HepG2 (cell line): ENCODE measurements around the gene FAM32A. TPM values are rescaled to one million over a fixed set of nuclear protein-coding genes. Genes with fewer than 3 reads are reported as not detected.

Experiments
- ATAC-seq: fragments of 200-7000 bp; cut with Tn5 transposase; 3 replicates; pipeline ENCODE4 v1.9.1; 2020; ENCODE audit warnings: mild to moderate bottlenecking, moderate library complexity
- BruUV-seq: library from RNA; stranded (reverse); fragments of 400-500 nt; replicated peaks from 2 replicates; lab custom pipeline; 2021; lab: Mats Ljungman, UMichigan
- CTCF ChIA-PET: fragments of 300-600 bp; formaldehyde crosslinking; extraction: SDS; loops from one replicate; lab custom pipeline; 2021; ENCODE audit warnings: low total read pairs, inconsistent platforms, low intra/inter-chr PET ratio; lab: Yijun Ruan, JAX
- POLR2A ChIA-PET: fragments of 350-600 bp; sonication (Branson Sonifier 250); formaldehyde crosslinking; loops from one replicate; lab custom pipeline; 2020; ENCODE audit warnings: antibody characterized with exemption, inconsistent platforms; lab: Yijun Ruan, JAX
- DNase-seq: peaks from one replicate; pipeline ENCODE4 v3.0.0-alpha.2; 2015; ENCODE audit warnings: low spot score
- FAIRE-seq: peaks from 3 replicates; lab custom pipeline; 2011; peaks lifted over from hg19 to GRCh38; lab: Jason Lieb, UNC
- H2AFZ ChIP-seq: one replicate; pipeline ENCODE4 v1.6.1; 2011; ENCODE audit warnings: low read length, inconsistent platforms
- H3K27ac ChIP-seq: fragments of 300-600 bp; 3 replicates; pipeline ENCODE4 v1.8.0; 2011; ENCODE audit warnings: mixed run types, mild to moderate bottlenecking, mixed read lengths, low read length, inconsistent platforms; ENCODE audit not compliant: insufficient read depth; ENCODE audit errors: extremely low read length
- H3K27me3 ChIP-seq, 2 experiments: fragments of 200-600 bp in 1 of 2; 2 replicates in 1 of 2; 3 replicates in 1 of 2; pipeline versions ENCODE4 v1.6.0 to v1.8.0; 2011; ENCODE audit warnings: low read length in 2 of 2, mild to moderate bottlenecking in 2 of 2, moderate library complexity in 2 of 2, inconsistent platforms in 1 of 2; ENCODE audit not compliant: insufficient read depth in 2 of 2, control insufficient read depth in 1 of 2
- H3K36me3 ChIP-seq, 2 experiments: fragments of 200-600 bp in 1 of 2; replicated peaks in 1 of 2; 2 replicates in 1 of 2; 3 replicates in 1 of 2; pipeline versions ENCODE4 v1.5.1 to v1.8.0; 2011; ENCODE audit warnings: low read length in 2 of 2, inconsistent platforms in 1 of 2; ENCODE audit not compliant: insufficient read depth in 2 of 2, control insufficient read depth in 1 of 2
- H3K4me1 ChIP-seq: 2 replicates; pipeline ENCODE4 v1.5.1; 2012; ENCODE audit warnings: low read length, inconsistent platforms; ENCODE audit not compliant: insufficient read depth
- H3K4me2 ChIP-seq: 2 replicates; pipeline ENCODE4 v1.6.0; 2011; ENCODE audit warnings: low read depth, low read length, inconsistent platforms
- H3K4me3 ChIP-seq, 3 experiments: fragments of 200-600 bp in 1 of 3; sonication (generic), shearing (Covaris generic) in 1 of 3; replicated peaks in 1 of 3; 2 replicates each; pipeline ENCODE4 v1.5.1; 2011 to 2016; ENCODE audit warnings: low read length in 3 of 3, inconsistent platforms in 2 of 3, low read depth in 2 of 3, mild to moderate bottlenecking in 2 of 3, control low read depth in 1 of 3, mixed read lengths in 1 of 3; ENCODE audit not compliant: insufficient read depth in 1 of 3
- H3K79me2 ChIP-seq: one replicate; pipeline ENCODE4 v1.6.1; 2011; ENCODE audit warnings: low read length, inconsistent platforms; ENCODE audit not compliant: insufficient read depth
- H3K9ac ChIP-seq: 2 replicates; pipeline ENCODE4 v1.6.0; 2011; ENCODE audit warnings: mild to moderate bottlenecking, low read depth, low read length, inconsistent platforms; ENCODE audit not compliant: insufficient read depth
- H3K9me3 ChIP-seq: 2 replicates; pipeline ENCODE4 v1.5.1; 2012; ENCODE audit warnings: mild to moderate bottlenecking, low read length
- H4K20me1 ChIP-seq: 2 replicates; pipeline ENCODE4 v1.6.0; 2011; ENCODE audit warnings: inconsistent platforms, mild to moderate bottlenecking, low read length, moderate library complexity; ENCODE audit not compliant: insufficient read depth
- AGO2 ChIP-seq: fragments of 200-400 bp; formaldehyde crosslinking; optimal IDR thresholded peaks from 2 replicates; pipeline ENCODE3; 2017; ENCODE audit warnings: mild to moderate bottlenecking, low read depth, low read length, moderate library complexity
- ZNF224 ChIP-seq: sonication (generic); formaldehyde crosslinking; IDR thresholded peaks from 2 replicates; pipeline ENCODE4 v1.5.0; 2020; ENCODE audit warnings: mild to moderate bottlenecking, missing genetic modification reagents
- ZNF263 ChIP-seq: sonication (generic); formaldehyde crosslinking; IDR thresholded peaks from 2 replicates; pipeline ENCODE4 v1.4.0; 2020; ENCODE audit warnings: missing genetic modification reagents
- ZNF614 ChIP-seq: IDR thresholded peaks from 2 replicates; pipeline ENCODE4 v1.6.1; 2018; ENCODE audit warnings: missing biosample characterization, missing genetic modification reagents, inconsistent platforms, borderline replicate concordance
- WGBS: methylation state at CpG from one replicate; pipeline ENCODE4 v1.1.6; 2017; ENCODE audit warnings: low lambda C conversion rate; 5-methylcytosine and 5-hydroxymethylcytosine counted together
- in situ Hi-C: cut with HindIII; loops from 2 replicates; pipeline ENCODE4 v1.10.0; 2017; ENCODE audit warnings: low pct_unique_long_range_greater_than_20kb; ENCODE audit not compliant: extremely low pct_ligation_motif_present
- intact Hi-C: fragments of 100-400 bp; cut with micrococcal nuclease; formaldehyde crosslinking; loops from one replicate; pipeline ENCODE4 v1.10.0; 2022; ENCODE audit not compliant: unreplicated experiment
- polyA plus RNA-seq, 8 experiments: library from polyadenylated mRNA; depleted of rRNA in 3 of 8; stranded (reverse) in 7 of 8; unstranded in 1 of 8; fragments of >200 nt; fragmentation: Illumina TruSeq in 4 of 8; extraction: Trizol in 4 of 8; gene quantifications; 2 replicates each; pipeline versions ENCODE4 v1.2.1 to v1.2.3, GENCODE V29; 2011 to 2016; ENCODE audit warnings: low read depth in 4 of 8, missing spikeins in 1 of 8, mixed read lengths in 1 of 8; ENCODE audit not compliant: insufficient read depth in 1 of 8
- total RNA-seq, 5 experiments: library from RNA; depleted of rRNA; stranded (reverse); fragments of >200 nt; fragmentation: Illumina TruSeq; extraction: Trizol; gene quantifications; 2 replicates each; pipeline ENCODE4 v1.2.3, GENCODE V29; 2016; ENCODE audit warnings: low read depth in 1 of 5
- TF ChIP-seq, protein P1 (sequence below): sonication (generic); formaldehyde crosslinking; IDR thresholded peaks from 2 replicates; pipeline ENCODE4 v1.8.0; 2022; ENCODE audit warnings: mild to moderate bottlenecking, missing genetic modification reagents, borderline replicate concordance

FAM32A gene
- total and polyA plus RNA-seq, 2 of the 13 experiments (the other 11 are each of a cell fraction or from before 2014, with no cell fraction given) = 85.8 to 86.2 TPM

DNA sequence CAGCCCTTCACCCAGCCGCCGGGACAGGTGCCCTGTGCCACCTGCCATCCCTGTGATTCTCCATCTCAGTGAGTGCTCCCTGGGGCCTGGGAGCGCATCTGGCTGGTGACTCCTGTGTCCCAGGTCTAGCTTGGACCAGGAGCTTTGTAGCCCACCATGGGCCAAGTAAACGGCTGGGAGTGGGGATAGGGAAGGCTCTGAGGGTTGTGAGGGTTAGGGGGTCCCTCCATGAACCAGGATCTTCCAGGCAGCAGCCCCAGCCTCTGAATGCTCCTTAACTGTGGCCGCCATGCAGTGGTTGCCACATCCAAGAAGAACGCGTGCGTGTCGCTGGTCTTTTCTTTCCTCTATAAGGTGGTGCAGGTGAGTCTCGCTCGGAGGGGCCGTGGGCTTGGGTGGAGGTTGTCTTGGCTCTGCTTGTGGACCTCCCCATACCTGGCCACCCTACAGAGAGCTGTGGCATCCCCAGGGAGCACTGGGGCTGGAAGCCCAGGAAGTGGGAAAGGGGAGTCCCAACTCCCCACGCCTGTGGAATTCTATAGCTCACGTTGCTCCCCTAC lies 20.9 kb downstream of the FAM32A start:
- FAIRE-seq (no peak), ATAC-seq (no peak), DNase-seq (no peak)
- no peaks in the 10 kb centered on the region for H3K9me3 ChIP-seq
- intact Hi-C loops (no loop called here), in situ Hi-C loops (no loop called here)
- peaks cover under 1% of the 10 kb centered on the region for H3K79me2 ChIP-seq
- H3K27me3 ChIP-seq = no peaks in the 10 kb centered on the region
- H3K4me1 ChIP-seq = peaks cover 28% of the 10 kb centered on the region
- H3K4me3 ChIP-seq = no peak overlapping the region
- no peak overlapping the region for H3K4me2 ChIP-seq
- TF ChIP-seq, protein P1, sequence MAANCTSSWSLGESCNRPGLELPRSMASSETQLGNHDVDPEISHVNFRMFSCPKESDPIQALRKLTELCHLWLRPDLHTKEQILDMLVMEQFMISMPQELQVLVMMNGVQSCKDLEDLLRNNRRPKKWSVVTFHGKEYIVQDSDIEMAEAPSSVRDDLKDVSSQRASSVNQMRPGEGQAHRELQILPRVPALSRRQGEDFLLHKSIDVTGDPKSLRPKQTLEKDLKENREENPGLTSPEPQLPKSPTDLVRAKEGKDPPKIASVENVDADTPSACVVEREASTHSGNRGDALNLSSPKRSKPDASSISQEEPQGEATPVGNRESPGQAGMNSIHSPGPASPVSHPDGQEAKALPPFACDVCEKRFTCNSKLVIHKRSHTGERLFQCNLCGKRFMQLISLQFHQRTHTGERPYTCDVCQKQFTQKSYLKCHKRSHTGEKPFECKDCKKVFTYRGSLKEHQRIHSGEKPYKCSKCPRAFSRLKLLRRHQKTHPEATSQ = no peak
- peak; percentile 51; the same call in 1 of the 2 replicates for TF ChIP-seq ZNF263 (CRISPR knock-in tag)
- TF ChIP-seq AGO2 = peak; percentile 0
- WGBS = 100% methylated on average over 7 of the region's 14 CpGs
- ChIA-PET CTCF (no interaction called here), POLR2A (no interaction called here)
- peaks cover 24 to 48% of the 10 kb centered on the region in 2 experiments; a peak in 4 of 5 replicates for H3K36me3 ChIP-seq
- peak overlapping the region; percentile 29 for H3K27ac ChIP-seq
- H2AFZ ChIP-seq = no peak overlapping the region
- no peaks in the 10 kb centered on the region for H4K20me1 ChIP-seq
- BruUV-seq = no TSS peak
- H3K9ac ChIP-seq = no peak overlapping the region

DNA sequence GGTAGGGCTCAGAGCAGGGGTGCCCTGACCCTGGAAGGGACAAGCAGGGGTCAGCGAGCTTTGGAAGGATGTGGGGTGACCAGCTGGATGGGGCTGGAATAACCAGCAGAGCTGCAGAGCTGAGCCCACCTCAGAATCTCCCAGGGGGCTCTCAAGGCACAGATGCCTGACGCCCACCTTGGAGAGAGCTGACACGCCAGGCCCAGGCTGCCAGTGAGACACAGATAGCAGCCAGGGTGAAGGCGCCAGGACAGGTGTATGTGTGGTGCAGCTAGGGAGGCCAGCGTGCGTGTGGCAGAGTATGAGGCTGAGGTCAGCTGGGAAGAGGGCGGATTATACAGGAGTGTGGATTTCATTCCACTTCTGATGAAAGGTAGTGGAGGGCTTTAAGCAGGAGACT lies 21.4 kb downstream of the FAM32A start:
- POLR2A ChIA-PET = no interaction called here
- Histone ChIP-seq H3K9me3 (no peaks in the 10 kb centered on the region), H3K4me3 (no peak overlapping the region), H3K36me3 (peaks cover 24 to 47% of the 10 kb centered on the region in 2 experiments; a peak in 4 of 5 replicates), H2AFZ (no peak overlapping the region), H3K9ac (no peak overlapping the region), H3K27ac (no peak overlapping the region), H3K4me1 (peaks cover 24% of the 10 kb centered on the region), H3K27me3 (no peaks in the 10 kb centered on the region), H3K4me2 (no peak overlapping the region), H4K20me1 (no peaks in the 10 kb centered on the region), H3K79me2 (no peaks in the 10 kb centered on the region)
- in situ Hi-C loops (no loop called here), intact Hi-C loops (no loop called here)
- DNase-seq (no peak), ATAC-seq (no peak), FAIRE-seq (no peak)
- WGBS = 100% methylated on average over 6 of the region's 7 CpGs
- TF ChIP-seq ZNF224 = no peak
- TF ChIP-seq ZNF614 (CRISPR knock-in tag) = no peak
- TF ChIP-seq AGO2 = peak; percentile 72
- CTCF ChIA-PET = no interaction called here
- BruUV-seq = no TSS peak
